HG03135 (cell line): ENCODE results near the gene CACNA2D1.
"Not testable (repeated sequence)": the region's sequence is repeated elsewhere in the genome, so short reads cannot be mapped to it uniquely, and the experiment has no call there.

Experiments used
- ATAC-seq: cut with Tn5 transposase; IDR thresholded peaks from one replicate; pipeline ENCODE4 v1.9.1; 2021; ENCODE audit warnings: mild to moderate bottlenecking, moderate library complexity; ENCODE audit not compliant: unreplicated experiment

CACNA2D1 gene

DNA sequence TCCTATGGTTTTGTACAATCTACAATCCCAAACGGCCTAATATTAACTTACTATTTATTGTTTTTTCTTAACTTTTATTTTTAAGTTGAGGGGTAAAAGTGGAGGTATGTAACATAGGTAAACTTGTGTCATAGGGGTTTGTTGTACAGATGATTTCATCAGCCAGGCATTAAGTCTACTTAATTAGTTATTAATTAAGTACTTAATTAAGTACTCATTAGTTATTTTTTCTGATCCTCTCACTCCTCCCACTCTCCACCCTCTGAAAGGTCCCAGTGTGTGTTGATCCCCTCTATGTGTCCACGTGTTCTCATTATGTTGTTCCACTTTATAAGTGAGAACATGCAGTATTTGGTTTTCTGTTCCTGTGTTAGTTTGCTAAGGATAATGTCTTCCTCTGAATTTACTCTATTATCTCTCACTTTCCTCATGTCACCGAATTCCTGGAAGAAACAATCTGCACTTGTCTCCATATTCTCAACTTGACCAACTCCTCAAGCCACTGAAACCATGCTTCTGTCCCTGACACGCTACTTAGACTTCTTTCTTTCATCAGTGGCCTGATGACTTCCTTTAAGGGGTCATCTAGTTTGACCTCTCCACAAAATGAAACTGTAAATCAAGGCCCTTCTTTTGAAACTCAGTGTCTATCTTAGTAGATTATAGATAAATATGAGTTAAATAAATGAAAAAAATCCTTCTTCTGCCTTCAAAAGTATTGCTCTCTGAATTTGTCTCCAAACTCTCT, 9.1 kb downstream of the CACNA2D1 start:
- no peak for ATAC-seq

DNA sequence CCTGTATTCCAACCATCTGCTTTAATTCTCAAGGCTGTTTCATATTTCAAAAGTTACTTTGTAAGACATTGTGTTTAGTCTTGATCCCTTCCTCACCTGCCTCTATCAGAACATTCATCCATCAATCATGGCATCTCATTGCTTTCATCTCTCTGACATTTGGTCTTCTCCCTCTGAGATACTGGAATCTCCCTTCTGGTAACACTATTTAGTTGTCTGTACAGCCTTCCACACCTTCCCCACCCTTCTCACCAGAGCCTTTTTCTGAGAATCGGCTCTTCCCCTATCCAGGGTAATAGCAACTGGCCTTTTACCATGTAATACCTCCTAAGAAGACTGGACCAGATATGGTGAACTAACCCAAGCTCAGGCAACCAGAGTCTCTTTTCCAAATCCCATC, 10.1 kb downstream of the CACNA2D1 start:
- ATAC-seq, result no peak

DNA sequence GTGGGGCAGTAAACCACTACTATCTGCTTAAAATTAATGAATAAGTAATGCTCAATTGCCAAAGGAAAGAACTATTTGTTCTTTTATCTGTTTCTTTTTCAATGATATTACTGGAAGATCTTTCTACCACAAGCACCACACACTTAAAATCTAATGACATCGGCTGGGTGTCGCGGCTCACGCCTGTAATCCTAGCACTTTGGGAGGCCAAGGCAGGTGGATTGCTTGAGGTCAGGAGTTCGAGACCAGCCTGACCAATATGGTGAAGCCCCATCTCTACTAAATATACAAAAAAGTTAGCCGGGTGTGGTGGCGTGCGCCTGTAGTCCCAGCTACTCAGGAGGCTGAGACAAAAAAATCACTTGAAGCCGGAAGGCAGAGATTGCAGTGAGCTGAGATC, 10.8 kb downstream of the CACNA2D1 start:
- ATAC-seq, result not testable (repeated sequence)

DNA sequence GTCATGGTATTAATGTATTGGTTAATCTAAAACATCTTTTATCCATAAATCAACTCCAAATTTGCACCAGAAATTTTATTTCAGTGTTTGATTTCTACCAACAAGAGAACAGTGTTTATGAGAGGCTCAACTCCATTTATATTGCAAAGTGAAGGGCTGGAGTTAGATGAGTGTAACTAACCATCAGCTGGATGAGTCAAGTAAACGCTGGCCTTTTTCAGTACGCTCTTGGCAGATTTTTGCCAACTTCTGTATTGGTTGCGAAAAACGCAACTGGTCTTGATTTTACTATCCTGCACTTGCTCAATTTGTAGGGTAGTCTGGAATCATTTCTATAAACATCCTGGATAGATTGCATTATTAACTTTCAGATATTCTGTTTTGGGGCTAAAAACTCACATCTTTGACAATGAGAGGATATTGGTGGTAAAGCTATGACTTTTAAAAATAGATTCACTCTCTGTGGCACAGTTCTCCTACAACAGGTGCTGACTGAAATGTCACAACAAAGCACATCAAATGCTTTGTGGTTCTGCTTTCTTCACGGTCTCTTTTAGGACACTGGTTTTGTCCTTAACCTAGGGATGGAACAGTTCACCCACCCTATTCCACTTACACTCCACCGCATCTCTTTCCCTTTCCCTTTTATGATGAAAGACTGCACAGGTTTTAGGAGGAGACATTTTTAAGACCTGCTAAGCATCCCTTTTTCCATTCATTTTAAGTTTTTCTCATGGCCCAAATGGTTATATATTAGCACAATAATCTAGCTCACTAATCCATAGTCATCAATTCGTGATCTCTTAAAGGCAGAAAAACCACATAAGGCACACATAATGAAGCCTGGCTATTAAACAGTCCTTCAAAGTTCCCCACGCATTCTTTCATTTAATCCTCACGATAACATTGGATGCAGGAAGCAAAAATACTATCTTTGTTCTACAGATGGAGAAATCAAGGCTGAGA, 12.8 kb downstream of the CACNA2D1 start:
- ATAC-seq, result no peak

DNA sequence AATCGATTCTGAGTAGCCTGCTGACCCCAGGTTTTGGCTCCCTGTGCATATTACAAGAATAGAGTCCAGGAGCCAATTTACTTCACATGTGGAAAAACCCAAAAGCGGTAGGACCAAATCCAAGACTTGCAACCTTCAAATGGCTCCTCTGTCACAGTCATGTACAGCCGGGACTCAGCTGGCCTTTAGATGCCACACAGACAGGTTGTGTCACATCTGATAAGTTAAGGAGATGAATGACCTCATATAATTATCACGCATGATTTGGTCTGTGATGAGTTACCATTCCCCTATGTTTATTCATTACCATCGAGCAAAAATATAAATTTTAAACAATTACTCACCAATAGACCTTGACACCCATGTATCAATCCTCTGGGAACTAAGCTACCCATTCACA, 14.2 kb downstream of the CACNA2D1 start:
- ATAC-seq, result no peak

DNA sequence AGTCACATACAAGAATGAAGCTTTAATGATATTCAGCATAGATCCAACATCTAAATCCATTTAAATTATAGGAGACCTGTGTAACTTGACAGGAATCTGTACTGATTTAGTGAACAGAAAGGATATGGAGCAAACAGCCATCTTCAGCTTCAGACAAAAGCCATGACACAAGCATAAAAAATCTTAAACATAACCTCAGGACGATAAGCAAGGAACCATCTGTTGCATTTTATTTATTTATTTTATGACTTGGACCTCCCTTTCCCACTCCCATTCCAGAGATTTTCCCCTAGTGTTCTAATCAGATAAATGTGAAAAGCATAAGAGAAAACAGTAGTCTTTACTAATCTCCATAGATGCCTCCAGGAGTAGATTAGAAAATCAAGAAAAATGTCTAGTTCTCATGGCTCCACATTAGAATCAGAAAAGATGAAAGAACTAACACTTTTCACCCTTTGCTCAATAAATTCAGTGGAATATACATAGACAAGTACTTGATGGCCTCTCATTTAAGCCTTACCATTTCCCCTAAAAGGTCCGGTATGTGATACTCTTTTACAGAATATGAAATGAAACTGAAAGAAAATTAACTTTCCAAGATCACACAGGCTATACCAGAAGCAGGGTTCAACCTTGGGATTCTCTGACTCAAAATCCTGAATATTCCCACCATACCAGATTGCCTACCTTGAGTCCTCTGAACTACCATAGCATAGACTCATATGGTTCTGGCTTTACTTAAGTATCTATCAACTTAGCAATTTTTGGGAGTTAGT, 15.2 kb downstream of the CACNA2D1 start:
- ATAC-seq, result no peak

DNA sequence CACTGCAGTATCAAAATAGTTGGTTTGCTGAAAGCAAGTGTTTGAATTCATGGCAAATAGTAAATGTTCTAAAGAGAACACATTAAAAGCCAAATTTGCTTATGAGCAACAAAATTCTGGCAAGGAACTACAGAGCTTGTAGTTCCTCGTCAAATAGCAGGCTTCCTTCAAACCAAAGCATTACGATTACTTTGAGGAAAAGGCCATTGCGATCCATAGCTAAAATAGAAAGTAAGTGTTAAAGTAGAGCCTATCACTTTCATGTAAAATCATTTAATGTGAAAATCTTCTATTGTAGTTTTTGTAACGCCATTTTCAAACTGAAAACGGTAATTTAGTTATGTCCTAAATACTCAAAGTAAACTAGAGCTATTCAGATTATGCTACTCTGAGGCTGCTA, 20.1 kb downstream of the CACNA2D1 start:
- no peak for ATAC-seq

DNA sequence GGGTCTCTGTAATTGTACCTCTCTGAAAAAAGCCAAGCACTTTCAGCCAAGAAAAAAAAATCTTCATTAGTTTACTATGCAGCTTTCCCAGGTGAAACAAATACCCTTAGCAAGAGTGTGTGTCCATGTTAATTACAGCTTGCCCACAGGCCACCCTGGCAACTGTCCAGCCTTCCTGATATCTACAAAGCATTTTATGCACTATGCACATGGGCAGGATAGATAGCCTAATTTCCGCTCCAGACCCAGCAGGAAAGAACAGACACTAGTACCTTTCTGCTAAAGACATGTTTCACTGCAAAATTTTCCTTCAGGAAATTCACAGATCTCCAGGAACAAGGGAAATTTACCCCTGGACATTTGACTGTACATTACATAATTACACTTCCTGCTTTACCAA, 24.4 kb downstream of the CACNA2D1 start:
- no peak for ATAC-seq

DNA sequence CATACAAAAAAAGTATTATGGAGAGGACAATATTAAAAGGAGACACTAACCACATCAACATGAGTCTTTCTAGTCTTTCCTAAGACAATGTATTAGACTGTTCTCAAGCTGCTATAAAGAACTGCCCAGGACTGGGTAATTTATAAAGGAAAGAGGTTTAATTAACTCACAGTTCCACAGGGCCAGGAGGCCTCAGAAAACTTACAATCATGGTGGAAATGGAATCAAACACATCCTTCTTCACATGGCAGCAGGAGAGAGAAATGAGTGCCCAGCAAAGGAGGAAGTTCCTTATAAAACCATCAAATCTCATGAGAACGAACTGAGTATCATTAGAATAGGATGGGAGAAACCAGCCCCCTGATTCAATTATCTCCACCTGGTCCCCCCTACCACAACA, 25.7 kb downstream of the CACNA2D1 start:
- ATAC-seq, result no peak

DNA sequence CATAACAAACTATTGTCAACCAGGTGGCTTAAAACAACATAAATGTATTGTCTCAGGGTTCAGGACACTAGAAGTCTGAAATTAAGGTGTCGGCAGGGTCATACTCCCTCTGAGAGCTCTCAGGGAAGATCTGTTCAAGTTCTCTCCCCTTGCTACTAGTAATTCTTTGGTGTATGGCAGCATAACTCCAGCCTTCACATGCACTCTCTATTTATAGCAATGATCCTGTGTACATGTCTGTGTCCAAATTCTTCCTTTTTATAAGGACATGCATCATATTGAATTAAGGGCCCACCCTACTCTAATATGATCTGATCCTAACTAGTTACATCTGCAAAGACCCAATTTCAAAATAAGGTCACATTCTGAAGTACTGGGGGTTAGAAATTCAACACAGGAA, 27.2 kb downstream of the CACNA2D1 start:
- no peak for ATAC-seq

DNA sequence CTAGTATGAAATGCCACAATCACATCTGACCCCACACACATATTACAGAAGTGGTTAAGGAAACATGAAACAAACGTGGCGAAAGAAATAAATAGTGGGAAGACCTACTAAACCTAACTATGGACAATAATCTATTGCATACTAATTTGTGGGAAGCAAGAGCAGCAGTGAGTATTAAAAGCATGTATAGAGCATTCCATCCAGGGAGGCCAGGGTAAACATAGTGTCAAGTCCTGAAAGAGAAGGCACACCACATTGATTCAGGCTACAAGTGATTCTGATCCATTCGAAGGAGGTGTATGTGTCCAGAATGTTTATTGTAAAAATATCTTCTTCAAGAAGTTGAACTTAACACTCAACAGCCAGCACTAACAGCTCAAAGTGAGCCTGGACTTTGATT, 29.2 kb downstream of the CACNA2D1 start:
- ATAC-seq, result no peak

DNA sequence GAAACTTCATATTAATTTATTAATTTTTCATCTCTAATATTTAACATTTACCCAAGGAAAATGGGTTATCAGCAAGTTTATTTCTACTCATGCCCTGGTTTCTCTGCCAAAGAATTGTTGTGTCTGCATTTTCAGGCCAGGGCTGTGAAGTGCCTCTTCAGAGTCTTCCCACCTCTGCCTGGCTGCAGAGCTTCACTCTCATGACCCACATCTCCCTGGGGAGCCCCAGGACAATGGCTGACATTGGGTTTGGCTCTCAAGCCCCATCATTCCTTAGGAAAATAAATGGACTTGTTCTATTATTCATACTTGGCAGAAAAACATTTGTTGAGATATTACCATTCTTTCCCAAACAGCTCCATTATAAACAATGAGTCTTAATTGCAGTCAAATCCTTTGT, 30.3 kb downstream of the CACNA2D1 start:
- ATAC-seq, result no peak

DNA sequence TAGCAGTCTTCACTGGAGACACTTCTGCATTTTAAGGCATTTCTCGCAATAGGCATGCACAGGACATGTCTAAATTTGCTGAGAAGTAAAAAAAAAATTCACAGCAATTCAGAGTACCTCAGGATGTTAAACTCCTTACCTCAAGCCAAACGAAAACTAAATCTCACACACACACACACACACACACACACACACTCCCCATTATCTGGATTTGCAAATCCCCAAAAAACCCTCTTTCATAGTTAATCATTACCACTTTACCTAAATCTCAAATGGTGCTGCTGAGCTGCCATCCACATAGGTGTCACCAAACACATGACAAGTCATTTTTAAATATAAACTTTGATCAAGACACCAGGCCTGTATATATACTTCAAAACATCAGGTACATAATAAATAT, 31.8 kb downstream of the CACNA2D1 start:
- ATAC-seq, result no peak

DNA sequence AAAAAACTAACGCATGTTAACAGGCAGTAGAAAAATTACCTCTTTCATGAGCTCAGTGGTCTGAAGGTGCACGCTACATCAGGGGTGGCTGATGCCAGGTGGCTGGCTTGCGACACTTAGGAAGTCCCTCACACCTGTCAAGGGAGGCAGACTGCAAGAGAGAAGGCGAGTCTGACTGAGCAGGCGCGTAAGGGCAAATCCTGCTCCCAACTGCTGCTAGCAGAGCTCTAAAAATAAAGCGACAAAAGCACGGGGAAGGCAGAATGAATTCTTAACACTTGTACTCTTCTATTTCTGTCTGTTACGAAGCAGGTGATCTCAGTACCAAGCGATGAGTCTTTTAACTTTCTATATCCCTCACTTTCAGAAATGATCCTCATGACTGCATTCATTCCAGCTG, 33.1 kb downstream of the CACNA2D1 start:
- ATAC-seq, result no peak

DNA sequence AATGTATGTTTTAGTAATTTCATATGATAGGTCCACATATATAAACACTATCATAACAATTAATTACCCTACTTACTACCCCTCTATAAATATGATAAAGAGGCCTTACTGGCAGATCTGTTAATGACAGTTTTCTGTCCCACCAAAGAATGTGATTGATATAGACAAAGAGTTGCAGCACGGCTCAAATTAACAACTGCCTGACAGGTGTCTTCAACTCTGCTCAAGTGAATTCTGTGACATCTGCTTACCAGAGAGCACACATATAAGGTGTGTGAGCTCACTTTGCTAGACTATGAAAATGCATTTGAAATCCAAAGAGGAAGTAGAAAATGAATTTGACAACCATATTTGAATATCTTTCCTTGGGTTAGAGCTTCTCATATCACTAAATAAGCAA, 36.6 kb downstream of the CACNA2D1 start:
- ATAC-seq, result no peak

DNA sequence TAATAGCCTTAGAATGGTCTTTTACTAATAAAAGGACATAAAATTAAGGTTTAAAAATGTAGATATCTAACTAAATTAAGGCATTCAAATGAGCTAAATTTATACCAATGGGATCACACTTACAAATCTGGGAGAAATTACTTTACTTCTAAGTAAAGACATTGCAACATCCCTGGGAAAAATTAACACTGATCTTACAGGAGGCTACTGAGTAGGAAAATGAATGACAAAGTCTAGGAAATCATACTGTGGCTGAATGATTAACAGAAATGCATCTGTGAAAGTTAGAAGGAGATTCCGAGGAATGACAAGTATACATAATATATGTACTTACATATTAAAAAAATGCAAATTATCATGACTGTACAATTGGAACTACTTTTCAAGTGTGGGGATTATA, 38.3 kb downstream of the CACNA2D1 start:
- ATAC-seq, result no peak

DNA sequence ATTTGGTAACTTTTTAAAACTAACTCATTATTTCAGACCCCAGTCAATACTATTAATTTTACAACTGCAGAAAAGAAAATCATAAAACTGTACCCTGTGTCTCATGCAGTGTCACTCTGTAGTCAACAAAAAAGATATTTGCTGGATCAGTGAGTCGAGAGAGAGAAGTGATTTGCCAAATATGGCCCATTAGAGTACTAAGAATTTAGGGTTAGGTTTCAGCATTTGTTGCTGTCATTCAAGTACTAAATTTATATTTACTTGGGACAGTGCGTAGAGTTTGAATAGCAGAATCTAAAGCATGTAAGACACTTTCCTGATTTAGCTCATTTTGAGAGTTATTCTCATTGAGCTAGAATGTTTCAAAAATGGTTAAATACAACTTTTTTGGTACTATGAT, 38.9 kb downstream of the CACNA2D1 start:
- ATAC-seq, result no peak

DNA sequence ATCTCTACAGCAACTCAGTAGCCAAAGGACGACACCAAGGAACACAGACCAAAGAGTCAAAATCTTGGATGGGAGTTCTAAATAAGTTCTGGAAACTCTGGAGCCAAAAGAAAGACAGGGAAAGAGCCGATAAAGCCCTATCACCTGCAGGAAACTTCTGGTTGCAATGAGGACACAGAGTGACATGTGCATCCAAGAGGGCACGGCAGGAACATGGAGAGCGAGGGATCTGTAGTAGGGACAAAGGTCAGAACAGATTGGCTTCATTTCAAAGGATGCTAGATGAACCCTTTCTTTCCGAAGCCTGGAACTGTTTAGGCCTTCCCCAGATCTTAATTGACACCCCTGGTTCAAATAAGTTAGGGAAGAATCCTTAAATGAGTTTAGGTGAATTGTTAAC, 39.5 kb downstream of the CACNA2D1 start:
- ATAC-seq, result no peak

DNA sequence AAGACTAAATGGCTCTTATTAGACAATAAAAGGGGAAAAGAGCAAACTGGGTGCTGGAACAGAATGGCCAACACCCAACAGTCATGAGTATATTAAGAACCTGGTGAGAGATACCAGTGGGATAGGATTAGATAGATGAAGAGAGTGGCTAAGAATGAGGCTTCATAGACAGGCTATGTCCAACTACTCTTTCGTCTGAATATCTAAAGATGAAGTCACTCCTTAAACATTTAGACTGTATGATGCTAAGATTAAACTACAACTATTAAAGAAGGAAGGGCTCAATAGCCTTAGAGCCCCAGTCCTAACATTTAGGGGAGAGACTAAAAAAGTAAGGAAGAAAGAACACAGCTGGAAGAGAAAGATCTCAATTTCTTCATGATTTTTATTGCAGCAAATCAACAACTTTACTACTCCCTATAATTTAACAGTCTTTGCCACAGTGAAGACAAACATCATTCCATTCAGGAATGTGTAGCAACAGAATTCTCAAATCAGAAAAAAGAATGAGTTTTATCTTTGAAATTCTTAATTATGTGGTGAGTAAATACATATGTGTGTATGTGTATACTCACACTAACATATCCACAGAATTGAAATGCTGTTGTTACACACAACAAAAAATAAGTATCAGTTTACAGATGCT, 45.6 kb downstream of the CACNA2D1 start:
- no peak for ATAC-seq

DNA sequence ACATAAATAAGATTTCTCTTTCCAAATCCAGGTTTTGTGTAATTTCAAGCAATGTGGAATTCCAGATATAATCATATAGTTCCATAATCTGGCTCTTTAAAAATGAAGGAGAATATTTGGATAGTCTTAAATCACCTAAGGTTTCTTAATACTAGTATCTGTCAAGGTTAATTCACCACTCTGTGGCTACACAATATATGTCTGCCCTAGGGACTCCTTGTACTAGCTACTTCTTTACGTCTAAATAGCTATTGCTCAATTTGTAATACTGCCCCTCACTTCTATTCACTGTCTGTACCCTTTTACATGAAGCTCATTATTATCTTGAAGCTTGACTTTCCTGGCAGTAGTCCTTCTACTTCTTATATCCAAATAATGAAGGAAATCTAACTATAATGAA, 47.2 kb downstream of the CACNA2D1 start:
- ATAC-seq, result no peak

DNA sequence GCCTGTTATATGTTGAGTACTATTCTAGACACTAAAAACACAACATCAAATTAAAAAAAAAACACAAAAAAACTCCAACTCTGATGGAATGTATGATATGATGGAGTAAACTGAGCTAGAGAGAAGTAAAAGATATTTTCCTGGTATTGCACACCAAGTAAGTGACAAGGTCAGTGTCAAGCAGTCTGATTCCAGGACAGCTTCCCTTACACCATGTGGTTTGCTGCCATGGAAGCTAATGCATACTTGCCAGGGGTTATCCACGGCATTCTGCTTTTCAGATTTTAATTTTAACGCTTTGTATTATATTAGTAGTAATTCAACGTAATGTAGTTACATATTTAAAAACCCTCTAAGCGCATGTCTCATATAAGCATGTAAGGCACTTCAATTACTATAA, 48.4 kb downstream of the CACNA2D1 start:
- ATAC-seq, result no peak
